ENCODE results near the gene TTC9C. TPM values are rescaled to one million over a fixed set of nuclear protein-coding genes. Genes with fewer than 3 reads are reported as not detected.

The TTC9C gene
- total and polyA plus RNA-seq, 2 of the 13 experiments (the other 11 are each of a cell fraction or from before 2014, with no cell fraction given): 28.0 to 36.4 TPM

- TF ChIP-seq SIX1 (CRISPR knock-in tag; IDR thresholded peaks at IDR 0.05; ENCODE audit: borderline replicate concordance): 0 out of 2 replicates have a peak, but pooled peaks have one; percentile 44
- TF ChIP-seq SPEN (CRISPR knock-in tag; IDR thresholded peaks at IDR 0.05; ENCODE audit: low read depth): peak; percentile 88
- TF ChIP-seq SMC3 (IDR thresholded peaks at IDR 0.05; ENCODE audit: low read length): no peak
- no peak for TF ChIP-seq ZNF510 (CRISPR knock-in tag; IDR thresholded peaks at IDR 0.05; ENCODE audit: low read depth)
- TF ChIP-seq SNAPC2 (CRISPR knock-in tag; IDR thresholded peaks at IDR 0.05): peak; percentile 94
- peak; percentile 55 for TF ChIP-seq FOXA3 (CRISPR knock-in tag; IDR thresholded peaks at IDR 0.05)
- TF ChIP-seq ZNF598 (CRISPR knock-in tag; IDR thresholded peaks at IDR 0.05; ENCODE audit: borderline replicate concordance): peak; percentile 74
- peak; percentile 64; the same call in 1 of the 2 replicates for TF ChIP-seq ZNF558 (CRISPR knock-in tag; IDR thresholded peaks at IDR 0.05; ENCODE audit: borderline replicate concordance)
- TF ChIP-seq AGO1 (IDR thresholded peaks at IDR 0.05; ENCODE audit: low read depth, low read length, poor library complexity, severe bottlenecking): peak; percentile 80
- no peak for TF ChIP-seq ZNF639 (CRISPR knock-in tag; conservative IDR thresholded peaks at IDR 0.05)
- peak; percentile 22; the same call in 1 of the 2 replicates for TF ChIP-seq SP5 (CRISPR knock-in tag; IDR thresholded peaks at IDR 0.05; ENCODE audit: borderline replicate concordance, low read depth)
- TF ChIP-seq ZNF138 (CRISPR knock-in tag; IDR thresholded peaks at IDR 0.05; ENCODE audit: low read depth): no peak
- TF ChIP-seq ASH2L (IDR thresholded peaks at IDR 0.05; ENCODE audit: insufficient read length, low read depth, low read length): peak; percentile 91
- no peak for TF ChIP-seq HES4 (CRISPR knock-in tag; IDR thresholded peaks at IDR 0.05; ENCODE audit: borderline replicate concordance)
- TF ChIP-seq TGIF2 (CRISPR knock-in tag; IDR thresholded peaks at IDR 0.05): no peak; the same call in 1 of the 2 replicates
- TF ChIP-seq ZNF552 (CRISPR knock-in tag; IDR thresholded peaks at IDR 0.05; ENCODE audit: borderline replicate concordance): no peak
- peak; percentile 36; the same call in 1 of the 2 replicates for TF ChIP-seq DRAP1 (CRISPR knock-in tag; IDR thresholded peaks at IDR 0.05)
- TF ChIP-seq CAMTA2 (CRISPR knock-in tag; IDR thresholded peaks at IDR 0.05; ENCODE audit: borderline replicate concordance): no peak
- peak; percentile 98 for TF ChIP-seq KAT8 (CRISPR knock-in tag; IDR thresholded peaks at IDR 0.05)
- 0 out of 2 replicates have a peak, but pooled peaks have one; percentile 44 for TF ChIP-seq SMYD3 (CRISPR knock-in tag; IDR thresholded peaks at IDR 0.05)
- TF ChIP-seq ZNF205 (CRISPR knock-in tag; IDR thresholded peaks at IDR 0.05): no peak; the same call in 1 of the 2 replicates
- TF ChIP-seq ZNF691 (CRISPR knock-in tag; IDR thresholded peaks at IDR 0.05; ENCODE audit: borderline replicate concordance, low read depth): no peak
- no peak for TF ChIP-seq ZKSCAN5 (CRISPR knock-in tag; IDR thresholded peaks at IDR 0.05)
- peak; percentile 17; the same call in 1 of the 2 replicates for TF ChIP-seq CREB1 (IDR thresholded peaks at IDR 0.05)
- no peak for TF ChIP-seq CREB1 (CRISPR knock-in tag; IDR thresholded peaks at IDR 0.05)
- TF ChIP-seq ATF7-NPFF (CRISPR knock-in tag; IDR thresholded peaks at IDR 0.05; ENCODE audit: low read depth): peak; percentile 38; the same call in 1 of the 2 replicates
- no peak for TF ChIP-seq E2F2 (CRISPR knock-in tag; IDR thresholded peaks at IDR 0.05; ENCODE audit: borderline replicate concordance)
Observed at GRCh38 chr11:62678770-62679696, 49.3 kb upstream of the TTC9C start, which contains the start of gene UBXN1 (continued).
